Breast epithelium (tissue), 3 donors: Measurements from ENCODE around the gene SPANXN3.

Experiments used
- POLR2AphosphoS5 ChIP-seq, 3 donors: sonication (generic); formaldehyde crosslinking; IDR thresholded peaks; one replicate each; pipeline ENCODE4 v1.6.1; 2017; ENCODE audit warnings: antibody characterized with exemption in 3 of 3
- TF ChIP-seq, protein P1 (sequence below), 3 donors: fragments of 450-650 bp; IDR thresholded peaks; one replicate each; pipeline ENCODE4 v1.5.1; 2016 to 2017; ENCODE audit warnings: antibody characterized with exemption in 3 of 3, mild to moderate bottlenecking in 3 of 3, moderate library complexity in 3 of 3

- TF ChIP-seq, protein P1, sequence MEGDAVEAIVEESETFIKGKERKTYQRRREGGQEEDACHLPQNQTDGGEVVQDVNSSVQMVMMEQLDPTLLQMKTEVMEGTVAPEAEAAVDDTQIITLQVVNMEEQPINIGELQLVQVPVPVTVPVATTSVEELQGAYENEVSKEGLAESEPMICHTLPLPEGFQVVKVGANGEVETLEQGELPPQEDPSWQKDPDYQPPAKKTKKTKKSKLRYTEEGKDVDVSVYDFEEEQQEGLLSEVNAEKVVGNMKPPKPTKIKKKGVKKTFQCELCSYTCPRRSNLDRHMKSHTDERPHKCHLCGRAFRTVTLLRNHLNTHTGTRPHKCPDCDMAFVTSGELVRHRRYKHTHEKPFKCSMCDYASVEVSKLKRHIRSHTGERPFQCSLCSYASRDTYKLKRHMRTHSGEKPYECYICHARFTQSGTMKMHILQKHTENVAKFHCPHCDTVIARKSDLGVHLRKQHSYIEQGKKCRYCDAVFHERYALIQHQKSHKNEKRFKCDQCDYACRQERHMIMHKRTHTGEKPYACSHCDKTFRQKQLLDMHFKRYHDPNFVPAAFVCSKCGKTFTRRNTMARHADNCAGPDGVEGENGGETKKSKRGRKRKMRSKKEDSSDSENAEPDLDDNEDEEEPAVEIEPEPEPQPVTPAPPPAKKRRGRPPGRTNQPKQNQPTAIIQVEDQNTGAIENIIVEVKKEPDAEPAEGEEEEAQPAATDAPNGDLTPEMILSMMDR (IDR thresholded peaks at IDR 0.05): no peak
- no peak for TF ChIP-seq POLR2AphosphoS5 (IDR thresholded peaks at IDR 0.05)
Measured at GRCh38 chrX:143466130-143466529, 51.1 kb downstream of the SPANXN3 start.
